A549 (cell line): Measurements from ENCODE around the gene ACTR6. TPM values are rescaled to one million over a fixed set of nuclear protein-coding genes. Genes with fewer than 3 reads are reported as not detected.

ENCODE experiments used
- ATAC-seq, 2 experiments: fragments of 200-7000 bp in 1 of 2; fragments of >200 bp in 1 of 2; cut with Nextera tagmentation in 1 of 2; cut with Tn5 transposase in 1 of 2; 3 replicates each; pipeline versions ENCODE4 v1.8.0 to v1.9.1; 2018 to 2020; ENCODE audit warnings: mild to moderate bottlenecking in 1 of 2, moderate library complexity in 1 of 2
- CTCF ChIA-PET: fragments of 300-600 bp; sonication (Branson Sonifier 250); formaldehyde crosslinking; extraction: SDS; loops from one replicate; lab custom pipeline; 2021; ENCODE audit warnings: antibody characterized with exemption, inconsistent platforms; lab: Yijun Ruan, JAX
- POLR2A ChIA-PET: fragments of 350-600 bp; formaldehyde crosslinking; extraction: SDS; loops from one replicate; lab custom pipeline; 2021; ENCODE audit warnings: antibody characterized with exemption, inconsistent platforms; lab: Yijun Ruan, JAX
- DNase-seq, 2 experiments: peaks; one replicate each; pipeline versions ENCODE4 v3.0.0 to v3.0.0-alpha.2; 2011 to 2016; ENCODE audit warnings: low read depth in 1 of 2, low spot score in 1 of 2
- FAIRE-seq: peaks from 2 replicates; lab custom pipeline; 2011; peaks lifted over from hg19 to GRCh38; lab: Jason Lieb, UNC
- H3K27ac ChIP-seq, 2 experiments: fragments of >200 bp; sonication (Bioruptor Twin); formaldehyde crosslinking; 3 replicates each; pipeline ENCODE4 v1.5.1; 2016 to 2017
- H3K4me1 ChIP-seq: fragments of >200 bp; sonication (Bioruptor Twin); formaldehyde crosslinking; 3 replicates; pipeline ENCODE4 v1.6.1; 2016
- H3K4me2 ChIP-seq: fragments of >200 bp; sonication (Bioruptor Twin); formaldehyde crosslinking; 3 replicates; pipeline ENCODE4 v1.6.1; 2016
- H3K4me3 ChIP-seq: fragments of >200 bp; sonication (Bioruptor Twin); formaldehyde crosslinking; 3 replicates; pipeline ENCODE4 v1.5.1; 2016
- H3K9me3 ChIP-seq: fragments of >200 bp; sonication (Bioruptor Twin); formaldehyde crosslinking; 3 replicates; pipeline ENCODE4 v1.6.1; 2016
- BCL3 ChIP-seq: fragments of >200 bp; sonication (Bioruptor Twin); formaldehyde crosslinking; IDR thresholded peaks from 3 replicates; pipeline ENCODE4 v1.6.1; 2016
- CEBPB ChIP-seq, 2 experiments: fragments of >200 bp in 1 of 2; sonication (Bioruptor Twin) in 1 of 2; formaldehyde crosslinking in 1 of 2; IDR thresholded peaks; 2 replicates each; pipeline ENCODE4 v1.6.1; 2012 to 2016
- EHF ChIP-seq: fragments of 250-450 bp; sonication (Bioruptor Pico); IDR thresholded peaks from 2 replicates; pipeline ENCODE4 v1.5.0; 2020; ENCODE audit warnings: mild to moderate bottlenecking
- EP300 ChIP-seq, 2 experiments: fragments of >200 bp; sonication (Bioruptor Twin); formaldehyde crosslinking; IDR thresholded peaks; 2 replicates in 1 of 2; 3 replicates in 1 of 2; pipeline ENCODE4 v1.6.1; 2016 to 2017
- FOSB ChIP-seq: fragments of 250-450 bp; sonication (Bioruptor Pico); IDR thresholded peaks from 2 replicates; pipeline ENCODE4 v1.5.0; 2020; ENCODE audit warnings: mild to moderate bottlenecking, moderate library complexity
- GATA3 ChIP-seq: IDR thresholded peaks from 2 replicates; pipeline ENCODE4 v1.6.1; 2012; ENCODE audit warnings: borderline replicate concordance
- HOXA7 ChIP-seq: fragments of 250-450 bp; sonication (Bioruptor Pico); IDR thresholded peaks from 2 replicates; pipeline ENCODE4 v1.5.0; 2020; ENCODE audit warnings: mild to moderate bottlenecking, moderate library complexity
- HOXB13 ChIP-seq: fragments of 250-450 bp; sonication (Bioruptor Pico); IDR thresholded peaks from 2 replicates; pipeline ENCODE4 v1.5.0; 2020; ENCODE audit warnings: low read depth, mild to moderate bottlenecking, moderate library complexity
- HOXB5 ChIP-seq: fragments of 250-450 bp; sonication (Bioruptor Pico); IDR thresholded peaks from 2 replicates; pipeline ENCODE4 v1.5.0; 2020; ENCODE audit warnings: mild to moderate bottlenecking, moderate library complexity
- MYC ChIP-seq: IDR thresholded peaks from 2 replicates; pipeline ENCODE4 v1.6.1; 2012; ENCODE audit warnings: mild to moderate bottlenecking, inconsistent platforms, low read length, improper control_type of control experiment, borderline replicate concordance
- NPAS2 ChIP-seq: fragments of 250-450 bp; sonication (Bioruptor Pico); IDR thresholded peaks from 2 replicates; pipeline ENCODE4 v1.8.0; 2022; ENCODE audit warnings: mild to moderate bottlenecking, moderate library complexity, borderline replicate concordance
- PHF8 ChIP-seq: fragments of 200-600 bp; sonication (generic); IDR thresholded peaks from 2 replicates; pipeline ENCODE4 v1.6.1; 2016; ENCODE audit warnings: low read depth, mild to moderate bottlenecking, antibody characterized with exemption, moderate library complexity, borderline replicate concordance
- RAD21 ChIP-seq, 2 experiments: fragments of >200 bp in 1 of 2; sonication (Bioruptor Twin) in 1 of 2; formaldehyde crosslinking in 1 of 2; IDR thresholded peaks in 1 of 2; conservative IDR thresholded peaks in 1 of 2; 2 replicates in 1 of 2; 3 replicates in 1 of 2; pipeline ENCODE4 v1.6.1; 2012 to 2018; ENCODE audit warnings: inconsistent platforms in 1 of 2
- RCOR1 ChIP-seq: fragments of 150-350 bp; IDR thresholded peaks from 2 replicates; pipeline ENCODE4 v1.6.1; 2014; ENCODE audit warnings: antibody characterized with exemption, low read length, low read depth
- RFX5 ChIP-seq: fragments of 450-650 bp; IDR thresholded peaks from 2 replicates; pipeline ENCODE4 v1.7.1; 2014; ENCODE audit warnings: antibody characterized with exemption, mild to moderate bottlenecking, moderate library complexity
- SMC3 ChIP-seq: fragments of >200 bp; sonication (Bioruptor Twin); formaldehyde crosslinking; IDR thresholded peaks from 3 replicates; pipeline ENCODE4 v1.6.1; 2018; ENCODE audit warnings: inconsistent platforms
- SREBF2 ChIP-seq: fragments of 450-650 bp; IDR thresholded peaks from 2 replicates; pipeline ENCODE4 v1.6.1; 2014; ENCODE audit warnings: mild to moderate bottlenecking, moderate library complexity
- TFCP2L1 ChIP-seq: fragments of 250-450 bp; sonication (Bioruptor Pico); IDR thresholded peaks from 2 replicates; pipeline ENCODE4 v1.5.0; 2021; ENCODE audit warnings: mild to moderate bottlenecking
- ZFP36 ChIP-seq: fragments of 450-650 bp; IDR thresholded peaks from 2 replicates; pipeline ENCODE4 v1.6.1; 2014; ENCODE audit warnings: borderline replicate concordance; ENCODE audit not compliant: partially characterized antibody
- ZNF302 ChIP-seq: fragments of 250-450 bp; sonication (Bioruptor Pico); IDR thresholded peaks from 2 replicates; pipeline ENCODE4 v1.9.0; 2021; ENCODE audit warnings: inconsistent platforms, mild to moderate bottlenecking, moderate library complexity
- WGBS: methylation state at CpG from one replicate; pipeline ENCODE4 v1.1.6; 2017; ENCODE audit errors: missing lambda C conversion rate; 5-methylcytosine and 5-hydroxymethylcytosine counted together
- polyA plus RNA-seq, 4 experiments: library from polyadenylated mRNA; depleted of rRNA in 3 of 4; stranded (reverse); fragments of >200 nt; fragmentation: RNase III in 1 of 4; extraction: RNeasy Plus Mini Kit Qiagen cat#74134 plus additional on column Dnase treatment in 1 of 4; gene quantifications; 2 replicates in 3 of 4; 3 replicates in 1 of 4; pipeline ENCODE4 v1.2.3, GENCODE V29; 2011 to 2017

Gene ACTR6
- polyA plus RNA-seq, 2 of the 4 experiments (the other 2 are of a cell fraction): 37.0 to 50.1 TPM

- Histone ChIP-seq H3K9me3 (no peaks in the 10 kb centered on the region), H3K4me3 (no peak overlapping the region)
- ATAC-seq (no peak), DNase-seq (no peak)
- POLR2A ChIA-PET: no interaction called here
- no peak for TF ChIP-seq TFCP2L1 (CRISPR knock-in tag)
- TF ChIP-seq FOSB (CRISPR knock-in tag): no peak
- no peak for TF ChIP-seq NPAS2
- no peak for TF ChIP-seq GATA3
- TF ChIP-seq SMC3: no peak
- no peak for TF ChIP-seq BCL3
- TF ChIP-seq RFX5: no peak
- no peak for TF ChIP-seq ZFP36
- no peak for TF ChIP-seq RCOR1
- TF ChIP-seq, all 56 proteins: peak for 0
- no peak for FAIRE-seq
- Histone ChIP-seq H3K4me1 (peaks cover 9% of the 10 kb centered on the region), H3K27ac (no peak overlapping the region), H3K4me2 (no peak overlapping the region)
- CTCF ChIA-PET: interaction anchor here (1.0 to 6.7 kb wide), 2 partner anchors 12 to 91 kb away, joined by 3 to 43 read pairs; no protein-coding TSS in a partner anchor
- WGBS: 87% methylated on average over 10 of the region's 10 CpGs
Observed at GRCh38 chr12:100166232-100166631, 34.4 kb upstream of the ACTR6 start.

- Histone ChIP-seq H3K9me3 (no peaks in the 10 kb centered on the region), H3K4me3 (no peak overlapping the region), H3K27ac (no peak overlapping the region), H3K4me2 (no peak overlapping the region), H3K4me1 (peaks cover 5% of the 10 kb centered on the region; the same call in 2 of the 3 replicates)
- ATAC-seq (no peak), FAIRE-seq (no peak), DNase-seq (no peak)
- no peak for TF ChIP-seq SREBF2
- TF ChIP-seq RAD21 (conservative IDR thresholded peaks at IDR 0.05 in 1 of 2, IDR thresholded peaks at IDR 0.05 in 1 of 2): no peak
- no peak for TF ChIP-seq CEBPB (IDR thresholded peaks at IDR 0.05)
- TF ChIP-seq EP300 (IDR thresholded peaks at IDR 0.05): no peak
- no peak for TF ChIP-seq EHF (CRISPR knock-in tag)
- no peak for TF ChIP-seq MYC
- no peak for TF ChIP-seq HOXB5 (CRISPR knock-in tag)
- TF ChIP-seq NPAS2: no peak
- no peak for TF ChIP-seq HOXA7 (CRISPR knock-in tag)
- no peak for TF ChIP-seq PHF8
- no peak for TF ChIP-seq HOXB13 (CRISPR knock-in tag)
- ChIA-PET POLR2A (no interaction called here), CTCF (interaction anchor here (1.3 to 6.7 kb wide), 3 partner anchors 10 to 24 kb away, joined by 3 to 43 read pairs (median 3); no protein-coding TSS in a partner anchor)
- 73% methylated on average over 4 of the region's 4 CpGs for WGBS
Observed at GRCh38 chr12:100168562-100168961, 32.1 kb upstream of the ACTR6 start.

GRCh38 chr12:100169345-100169744, 31.3 kb upstream of the ACTR6 start:
- ATAC-seq (no peak), DNase-seq (no peak), FAIRE-seq (no peak)
- no peak overlapping the region for H3K4me2 ChIP-seq
- H3K9me3 ChIP-seq: no peaks in the 10 kb centered on the region
- peaks cover under 1% of the 10 kb centered on the region; the same call in 2 of the 3 replicates for H3K4me1 ChIP-seq
- ChIA-PET POLR2A (no interaction called here), CTCF (interaction anchor here (1.3 to 6.7 kb wide), 3 partner anchors 11 to 24 kb away, joined by 3 to 43 read pairs (median 3); no protein-coding TSS in a partner anchor)
- H3K27ac ChIP-seq: no peak overlapping the region
- WGBS: 92% methylated on average over 9 of the region's 9 CpGs
- TF ChIP-seq RFX5: no peak
- peak in 1 of 2 experiments; percentile 22; a peak in 1 of 4 replicates for TF ChIP-seq CEBPB (IDR thresholded peaks at IDR 0.05)
- TF ChIP-seq ZNF302 (CRISPR knock-in tag): no peak
- no peak overlapping the region for H3K4me3 ChIP-seq
